ENCODE measurements around the gene SIK3. TPM values are rescaled to one million over a fixed set of nuclear protein-coding genes. Genes with fewer than 3 reads are reported as not detected.
A peak's percentile ranks its signal among the peaks of the same experiment; 100 is the strongest.

The SIK3 gene
- total RNA-seq, 4 donors from 2014 or later, result 45.0 to 70.2 (median 48.8) TPM

- Histone ChIP-seq H3K4me1 (peaks cover 4 to 84% (median 53%) of the 10 kb centered on the region in 4 donors), H3K9me3 (no peaks in the 10 kb centered on the region), H3K27me3 (no peaks in the 10 kb centered on the region), H3K36me3 (no peaks in the 10 kb centered on the region), H3K27ac (no peak overlapping the region), H3K4me3 (no peak overlapping the region)
- TF ChIP-seq EP300 (IDR thresholded peaks at IDR 0.05), result no peak
- TF ChIP-seq CTCF (IDR thresholded peaks at IDR 0.05), result no peak
- no peak for TF ChIP-seq POLR2A (IDR thresholded peaks at IDR 0.05)
- 47 to 49% methylated on average over 2 of the region's 2 CpGs for whole genome bisulfite sequencing, 2 donors
- DNase-seq (ENCODE audit: low spot score in 2 of 2), result no peak
Measured at GRCh38 chr11:117073539-117073938, 24.7 kb downstream of the SIK3 start.

GRCh38 chr11:117072517-117073461 is 25.4 kb downstream of the SIK3 start:
- no peaks in the 10 kb centered on the region for H3K27me3 ChIP-seq
- no peak for TF ChIP-seq POLR2A (IDR thresholded peaks at IDR 0.05)
- no peak for TF ChIP-seq CTCF (IDR thresholded peaks at IDR 0.05)
- TF ChIP-seq EP300 (IDR thresholded peaks at IDR 0.05), result peak in 1 of 2 donors; percentile 70
- DNase-seq (ENCODE audit: low spot score in 2 of 2), result no peak
- H3K4me1 ChIP-seq, result peaks cover 4 to 79% (median 47%) of the 10 kb centered on the region in 4 donors
- 85 to 88% methylated on average over 5 of the region's 5 CpGs for WGBS, 2 donors
- no peaks in the 10 kb centered on the region for H3K36me3 ChIP-seq
- H3K27ac ChIP-seq, result peak overlapping the region in 2 of 4 donors; percentile 0 to 17
- no peak overlapping the region for H3K4me3 ChIP-seq
- no peaks in the 10 kb centered on the region for H3K9me3 ChIP-seq

- peak overlapping the region in 2 of 4 donors; percentile 50 to 57 for H3K27ac ChIP-seq
- 29 to 32% methylated on average over 3 of the region's 3 CpGs for WGBS, 2 donors
- peak in 1 of 2 donors; percentile 71 for DNase-seq (ENCODE audit: low spot score in 2 of 2)
Measured at GRCh38 chr11:117071344-117071787, 26.9 kb downstream of the SIK3 start.

GRCh38 chr11:117070016-117070415 is 28.2 kb downstream of the SIK3 start:
- DNase-seq (ENCODE audit: low spot score in 2 of 2), result no peak
- Histone ChIP-seq H3K27ac (peak overlapping the region in 2 of 4 donors; percentile 0 to 3), H3K4me3 (no peak overlapping the region), H3K9me3 (no peaks in the 10 kb centered on the region), H3K27me3 (no peaks in the 10 kb centered on the region), H3K4me1 (peaks cover 4 to 63% (median 37%) of the 10 kb centered on the region in 4 donors), H3K36me3 (no peaks in the 10 kb centered on the region)
- TF ChIP-seq CTCF (IDR thresholded peaks at IDR 0.05) (no peak), POLR2A (IDR thresholded peaks at IDR 0.05) (no peak), EP300 (IDR thresholded peaks at IDR 0.05) (no peak)
- WGBS, 2 donors, result 76 to 79% methylated on average over 1 of the region's 1 CpG

More at GRCh38 chr11:117071344-117071787, 26.9 kb downstream of the SIK3 start:
- Histone ChIP-seq H3K27me3 (no peaks in the 10 kb centered on the region), H3K36me3 (no peaks in the 10 kb centered on the region), H3K4me3 (no peak overlapping the region), H3K9me3 (no peaks in the 10 kb centered on the region), H3K4me1 (peaks cover 4 to 69% (median 37%) of the 10 kb centered on the region in 4 donors)
- TF ChIP-seq EP300 (IDR thresholded peaks at IDR 0.05), result peak in 1 of 2 donors; percentile 24
- no peak for TF ChIP-seq CTCF (IDR thresholded peaks at IDR 0.05)

- Histone ChIP-seq H3K4me1 (peaks cover 4 to 68% (median 33%) of the 10 kb centered on the region in 4 donors), H3K27ac (no peak overlapping the region), H3K27me3 (no peaks in the 10 kb centered on the region)
Measured at GRCh38 chr11:117068303-117068860, 29.8 kb downstream of the SIK3 start.

More at GRCh38 chr11:117068303-117068860, 29.8 kb downstream of the SIK3 start:
- TF ChIP-seq POLR2A (IDR thresholded peaks at IDR 0.05) (no peak), CTCF (IDR thresholded peaks at IDR 0.05) (no peak), EP300 (IDR thresholded peaks at IDR 0.05) (no peak)
- H3K4me3 ChIP-seq, result no peak overlapping the region
- H3K36me3 ChIP-seq, result no peaks in the 10 kb centered on the region
- no peak for DNase-seq (ENCODE audit: low spot score in 2 of 2)
- 86 to 90% methylated on average over 6 of the region's 6 CpGs for WGBS, 2 donors
- H3K9me3 ChIP-seq, result no peaks in the 10 kb centered on the region
